Measurements from ENCODE around the gene SEPTIN10. TPM values are rescaled to one million over a fixed set of nuclear protein-coding genes. Genes with fewer than 3 reads are reported as not detected.

SEPTIN10 gene
- total and polyA plus RNA-seq, 9 donors: 48.9 to 93.8 (median 74.8) TPM

DNA sequence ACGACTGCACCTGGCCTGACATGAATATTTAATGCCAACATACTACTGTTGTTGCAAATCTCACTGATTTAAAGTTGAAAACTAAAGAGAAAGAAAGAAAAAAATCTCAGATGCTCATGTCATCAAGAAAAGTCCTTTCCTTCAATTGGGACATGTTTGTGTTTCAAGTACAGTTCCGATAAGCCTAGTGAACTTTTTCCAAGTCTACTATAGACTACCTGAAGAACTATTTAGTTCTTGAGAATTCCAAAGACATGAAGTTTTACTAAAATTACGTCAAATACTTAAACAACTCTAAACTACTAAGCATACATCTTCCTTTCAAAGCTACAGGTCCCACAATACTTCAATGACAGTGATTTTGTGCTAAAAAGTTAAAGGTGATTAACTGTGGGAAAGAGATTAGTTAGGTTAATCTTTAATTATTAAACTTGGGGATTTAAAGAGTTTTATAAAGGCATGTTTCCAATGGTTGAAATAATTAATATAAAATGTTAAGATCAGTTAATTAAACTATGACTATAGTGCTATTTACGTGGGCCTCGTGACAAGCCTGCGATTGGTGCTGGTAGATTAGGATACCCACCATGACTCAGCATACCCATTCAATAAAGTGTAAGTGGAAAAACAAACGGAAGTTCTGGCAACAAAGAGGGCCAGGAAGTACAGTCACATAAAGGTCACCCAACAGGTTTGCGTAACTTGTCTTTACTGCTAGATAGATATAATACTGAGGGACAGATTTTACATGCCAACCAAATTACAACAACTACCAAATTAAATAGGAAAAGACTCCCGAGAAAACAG lies 55.5 kb downstream of the SEPTIN10 start:
- TF ChIP-seq EP300 (IDR thresholded peaks at IDR 0.05) (no peak), POLR2A (IDR thresholded peaks at IDR 0.05) (no peak)
- TF ChIP-seq, protein P1, sequence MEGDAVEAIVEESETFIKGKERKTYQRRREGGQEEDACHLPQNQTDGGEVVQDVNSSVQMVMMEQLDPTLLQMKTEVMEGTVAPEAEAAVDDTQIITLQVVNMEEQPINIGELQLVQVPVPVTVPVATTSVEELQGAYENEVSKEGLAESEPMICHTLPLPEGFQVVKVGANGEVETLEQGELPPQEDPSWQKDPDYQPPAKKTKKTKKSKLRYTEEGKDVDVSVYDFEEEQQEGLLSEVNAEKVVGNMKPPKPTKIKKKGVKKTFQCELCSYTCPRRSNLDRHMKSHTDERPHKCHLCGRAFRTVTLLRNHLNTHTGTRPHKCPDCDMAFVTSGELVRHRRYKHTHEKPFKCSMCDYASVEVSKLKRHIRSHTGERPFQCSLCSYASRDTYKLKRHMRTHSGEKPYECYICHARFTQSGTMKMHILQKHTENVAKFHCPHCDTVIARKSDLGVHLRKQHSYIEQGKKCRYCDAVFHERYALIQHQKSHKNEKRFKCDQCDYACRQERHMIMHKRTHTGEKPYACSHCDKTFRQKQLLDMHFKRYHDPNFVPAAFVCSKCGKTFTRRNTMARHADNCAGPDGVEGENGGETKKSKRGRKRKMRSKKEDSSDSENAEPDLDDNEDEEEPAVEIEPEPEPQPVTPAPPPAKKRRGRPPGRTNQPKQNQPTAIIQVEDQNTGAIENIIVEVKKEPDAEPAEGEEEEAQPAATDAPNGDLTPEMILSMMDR (IDR thresholded peaks at IDR 0.05): no peak
- intact Hi-C loops (cut with DNase I): loop anchor here in 1 of 4 donors (10.0 kb wide), 1 partner anchor 157 kb away; no protein-coding TSS in a partner anchor
- no peaks in the 10 kb centered on the region for H3K9me3 ChIP-seq
- H3K27me3 ChIP-seq: no peaks in the 10 kb centered on the region
- H3K4me1 ChIP-seq (ENCODE audit: insufficient read depth): no peaks in the 10 kb centered on the region
- no peak overlapping the region for H3K27ac ChIP-seq
- WGBS, 3 donors: 83% methylated on average over 9 of the region's 9 CpGs
- H3K36me3 ChIP-seq: no peaks in the 10 kb centered on the region
- no peak overlapping the region for H3K4me3 ChIP-seq
- DNase-seq: no peak

DNA sequence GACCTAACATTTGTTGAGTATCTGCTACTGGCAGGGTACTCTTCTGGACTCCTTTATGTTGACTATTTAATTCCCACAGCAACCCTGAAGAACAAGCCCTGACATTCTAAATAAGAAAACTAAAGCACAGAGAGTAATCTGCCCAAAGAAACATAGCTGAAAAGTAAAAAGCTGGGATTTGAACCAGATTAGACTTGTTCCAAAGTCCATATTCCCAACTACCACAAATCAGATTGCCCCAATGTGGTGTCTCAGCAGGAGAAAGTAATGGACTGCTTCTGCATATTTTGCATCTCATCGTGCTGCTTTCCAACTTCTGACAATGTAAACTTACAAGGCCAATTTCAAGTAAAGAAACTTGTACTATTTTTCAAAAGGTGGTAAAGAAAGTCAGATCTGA lies 56.5 kb downstream of the SEPTIN10 start:
- Histone ChIP-seq H3K27ac (no peak overlapping the region), H3K4me3 (no peak overlapping the region), H3K27me3 (no peaks in the 10 kb centered on the region), H3K36me3 (no peaks in the 10 kb centered on the region), H3K9me3 (no peaks in the 10 kb centered on the region), H3K4me1 (ENCODE audit: insufficient read depth) (no peaks in the 10 kb centered on the region)
- TF ChIP-seq, protein P1 (IDR thresholded peaks at IDR 0.05): no peak
- TF ChIP-seq EP300 (IDR thresholded peaks at IDR 0.05): no peak
- no peak for TF ChIP-seq POLR2A (IDR thresholded peaks at IDR 0.05)
- 63 to 89% (median 70%) methylated on average over 1 of the region's 1 CpG for WGBS, 3 donors
- intact Hi-C loops (cut with DNase I): loop anchor here in 2 of 4 donors (2.0 to 10.0 kb wide), 2 partner anchors 59 to 157 kb away; no protein-coding TSS in a partner anchor
- DNase-seq: no peak

DNA sequence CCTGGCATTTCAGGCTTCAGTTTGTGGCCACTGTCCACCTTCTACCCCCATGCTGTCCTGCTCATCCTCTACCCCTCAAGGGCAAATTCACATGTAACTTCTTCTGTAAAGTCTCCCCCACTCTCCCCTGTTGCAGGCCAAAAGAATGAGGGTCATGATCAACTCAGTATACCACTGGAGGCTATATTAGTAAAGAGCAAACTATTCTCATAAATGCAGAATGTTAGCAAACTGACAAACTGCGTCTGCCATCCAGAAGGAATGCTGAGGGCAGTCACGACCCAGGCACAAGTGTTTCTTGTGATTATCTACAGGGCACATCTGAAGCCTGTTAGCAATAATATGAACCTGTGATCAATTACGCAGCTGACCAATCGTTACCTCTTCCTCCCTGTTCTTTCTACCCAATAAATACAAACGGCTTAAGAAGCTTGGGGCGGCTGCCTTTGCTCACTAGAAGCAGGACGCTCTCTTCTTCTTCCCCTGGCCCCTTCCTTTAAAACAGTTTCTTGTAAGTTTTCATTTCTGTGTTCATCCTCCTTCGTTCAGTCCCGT lies 58.3 kb downstream of the SEPTIN10 start:
- no peaks in the 10 kb centered on the region for H3K4me1 ChIP-seq (ENCODE audit: insufficient read depth)
- no peak for DNase-seq
- 90 to 93% (median 91%) methylated on average over 9 of the region's 9 CpGs for WGBS, 3 donors
- no peaks in the 10 kb centered on the region for H3K27me3 ChIP-seq
- H3K4me3 ChIP-seq: no peak overlapping the region
- TF ChIP-seq, protein P1 (IDR thresholded peaks at IDR 0.05): no peak
- no peak for TF ChIP-seq POLR2A (IDR thresholded peaks at IDR 0.05)
- no peak for TF ChIP-seq EP300 (IDR thresholded peaks at IDR 0.05)
- no peak overlapping the region for H3K27ac ChIP-seq
- no peaks in the 10 kb centered on the region for H3K36me3 ChIP-seq
- intact Hi-C loops (cut with DNase I): loop anchor here in 1 of 4 donors (10.0 kb wide), 1 partner anchor 159 kb away; no protein-coding TSS in a partner anchor
- H3K9me3 ChIP-seq: no peaks in the 10 kb centered on the region

DNA sequence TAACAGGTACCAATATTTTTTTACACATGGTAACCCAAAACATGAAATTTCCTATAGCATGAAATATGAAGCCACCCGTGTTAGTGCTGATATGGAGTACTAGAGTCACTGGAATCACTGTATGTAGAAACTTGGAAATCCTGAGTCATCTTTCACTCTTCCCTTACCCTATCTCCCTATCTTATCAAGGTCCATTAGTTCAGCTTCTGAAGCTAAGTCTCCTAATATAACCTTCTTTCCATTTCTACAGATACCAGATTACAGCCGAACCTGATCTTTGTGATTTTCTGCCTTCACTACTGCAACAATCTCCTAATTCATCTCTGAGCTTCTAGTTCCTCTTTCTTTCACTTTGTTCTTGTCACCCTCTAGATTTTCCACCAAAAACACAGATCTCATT lies 59.0 kb downstream of the SEPTIN10 start:
- TF ChIP-seq EP300 (IDR thresholded peaks at IDR 0.05): no peak
- H3K4me3 ChIP-seq: no peak overlapping the region
- H3K4me1 ChIP-seq (ENCODE audit: insufficient read depth): no peaks in the 10 kb centered on the region
- H3K9me3 ChIP-seq: no peaks in the 10 kb centered on the region
- no peaks in the 10 kb centered on the region for H3K36me3 ChIP-seq
- DNase-seq: no peak
- H3K27me3 ChIP-seq: no peaks in the 10 kb centered on the region
- no peak overlapping the region for H3K27ac ChIP-seq
- WGBS, 3 donors: 84 to 91% (median 90%) methylated on average over 2 of the region's 2 CpGs
- intact Hi-C loops (cut with DNase I): loop anchor here in 1 of 4 donors (10.0 kb wide), 1 partner anchor 160 kb away; no protein-coding TSS in a partner anchor

Data from ovary (tissue), 9 donors.